IPS DF 6.9 (cell line): Measurements from ENCODE around the gene CEP72.
A peak's percentile ranks its signal among the peaks of the same experiment; 100 is the strongest.
"Not testable (repeated sequence)": the region's sequence is repeated elsewhere in the genome, so short reads cannot be mapped to it uniquely, and the experiment has no call there.

Experiments
- DNase-seq: peaks from one replicate; pipeline ENCODE4 v3.0.0-alpha.2; 2013; ENCODE audit warnings: low read depth, low spot score
- H3K27ac ChIP-seq: one replicate; pipeline ENCODE4 v1.5.1; 2013; ENCODE audit warnings: low read length, control low read depth
- H3K27me3 ChIP-seq: 2 replicates; pipeline ENCODE4 v1.6.1; 2013; ENCODE audit warnings: mild to moderate bottlenecking, low read length; ENCODE audit not compliant: control insufficient read depth, insufficient read depth
- H3K36me3 ChIP-seq: 2 replicates; pipeline ENCODE4 v1.6.1; 2013; ENCODE audit warnings: low read length; ENCODE audit not compliant: control insufficient read depth, insufficient read depth
- H3K4me1 ChIP-seq: 2 replicates; pipeline ENCODE4 v1.6.1; 2013; ENCODE audit warnings: low read length; ENCODE audit not compliant: control insufficient read depth, insufficient read depth
- H3K4me3 ChIP-seq: 2 replicates; pipeline ENCODE4 v1.5.1; 2013; ENCODE audit warnings: mild to moderate bottlenecking, low read length
- H3K9me3 ChIP-seq: 2 replicates; pipeline ENCODE4 v1.6.1; 2013; ENCODE audit warnings: low read length, inconsistent platforms; ENCODE audit not compliant: control insufficient read depth, insufficient read depth
- WGBS: extraction: QIAGEN DNeasy Blood & Tissue Kit; methylation state at CpG from one replicate; pipeline ENCODE4 v1.1.7; 2013; ENCODE audit warnings: mixed read lengths, missing lambda C conversion rate; ENCODE audit not compliant: insufficient read length, insufficient coverage; 5-methylcytosine and 5-hydroxymethylcytosine counted together

The CEP72 gene

DNA sequence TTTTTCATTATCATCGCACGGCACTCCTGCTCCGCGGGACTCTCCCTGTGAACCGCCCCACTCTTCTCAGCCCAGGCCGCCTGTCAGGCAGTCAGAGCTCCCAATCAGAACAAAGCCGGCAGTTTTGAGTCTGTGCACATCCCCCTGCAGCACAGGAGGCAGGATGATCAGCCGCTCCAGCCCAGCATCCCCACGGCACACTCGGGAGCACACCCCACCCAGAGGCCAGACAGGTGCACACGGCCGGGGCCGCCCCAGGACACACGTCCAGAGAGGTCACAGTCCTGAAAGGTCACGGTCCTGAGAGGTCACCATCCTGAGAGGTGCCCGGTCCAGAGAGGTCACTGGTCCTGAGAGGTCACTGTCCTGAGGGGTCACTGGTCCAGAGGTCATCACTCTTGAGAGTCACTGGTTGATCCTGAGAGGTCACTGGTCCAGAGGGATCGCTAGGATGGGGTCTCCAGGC, 72.6 kb downstream of the CEP72 start:
- DNase-seq: no peak
- no peaks in the 10 kb centered on the region for H3K4me1 ChIP-seq
- no peaks in the 10 kb centered on the region for H3K9me3 ChIP-seq
- no peaks in the 10 kb centered on the region for H3K36me3 ChIP-seq
- H3K4me3 ChIP-seq: no peak overlapping the region
- no CpG with 5 or more reads among the region's 17 CpGs for WGBS
- no peaks in the 10 kb centered on the region for H3K27me3 ChIP-seq
- H3K27ac ChIP-seq: no peak overlapping the region

DNA sequence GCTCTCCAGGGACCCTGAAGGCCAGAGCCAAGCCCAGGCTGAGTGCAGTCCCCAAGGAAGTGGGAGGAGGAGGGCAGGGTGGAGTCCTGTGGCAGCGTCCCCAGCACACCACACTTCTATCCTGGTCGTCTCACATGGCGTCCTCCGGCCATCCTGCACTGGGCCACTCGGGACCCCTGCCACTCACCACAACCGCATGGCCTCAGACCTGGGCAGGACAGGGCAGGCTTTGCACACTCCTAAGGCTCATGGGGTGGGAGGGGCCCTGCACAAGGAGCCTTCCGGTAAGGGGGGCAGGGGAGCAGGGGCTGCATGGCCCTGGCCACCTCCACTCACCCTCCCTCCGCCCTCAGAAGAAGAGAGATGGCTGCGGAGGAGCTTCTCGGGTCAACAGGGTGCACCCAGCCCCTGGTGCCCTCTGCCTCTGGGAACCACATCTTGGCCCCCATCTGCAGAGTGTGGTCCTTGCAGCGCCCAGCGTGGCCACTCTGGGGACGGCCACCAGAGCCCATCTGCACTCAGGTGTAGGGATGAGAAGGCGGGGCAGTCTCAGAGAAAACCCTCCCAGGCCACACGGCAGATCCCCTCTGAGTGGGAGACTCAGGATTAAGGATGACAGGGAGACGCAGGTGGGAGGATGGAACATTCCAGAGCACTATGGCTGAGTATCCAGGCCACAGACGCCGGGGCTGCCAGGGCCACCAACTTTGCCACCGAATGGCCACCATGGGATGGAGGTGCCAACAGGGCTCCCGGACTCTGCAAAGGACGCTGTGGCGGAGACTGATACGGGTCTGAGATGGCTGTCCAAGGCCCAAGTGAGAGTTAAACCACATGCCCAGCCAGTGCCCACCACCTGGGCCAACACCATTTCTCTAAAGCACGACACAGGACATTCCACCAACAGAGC, 73.4 kb downstream of the CEP72 start:
- Histone ChIP-seq H3K4me1 (no peaks in the 10 kb centered on the region), H3K9me3 (no peaks in the 10 kb centered on the region), H3K4me3 (no peak overlapping the region), H3K36me3 (no peaks in the 10 kb centered on the region), H3K27me3 (no peaks in the 10 kb centered on the region), H3K27ac (no peak overlapping the region)
- no CpG with 5 or more reads among the region's 24 CpGs for WGBS
- no peak for DNase-seq

DNA sequence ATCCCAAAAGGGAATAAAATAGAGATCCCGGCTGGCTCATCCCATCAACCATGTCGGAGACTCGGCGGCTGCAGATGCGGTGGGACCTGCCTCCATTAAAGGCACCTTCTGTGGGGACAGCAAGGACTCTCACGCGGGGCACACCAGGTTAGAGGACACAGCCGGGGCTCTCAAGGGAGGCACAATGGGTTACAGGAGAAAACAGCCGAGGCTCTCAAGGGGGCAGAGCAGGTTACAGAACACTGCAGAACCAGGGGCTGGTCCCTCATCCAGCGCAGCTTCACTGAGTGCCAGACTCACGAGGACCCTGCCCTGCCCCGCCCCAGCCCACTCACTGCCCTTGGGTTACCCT, 74.0 kb downstream of the CEP72 start:
- not testable (repeated sequence) for H3K27me3 ChIP-seq, H3K27ac ChIP-seq, DNase-seq, H3K4me1 ChIP-seq, H3K9me3 ChIP-seq, H3K4me3 ChIP-seq, H3K36me3 ChIP-seq
- no CpG with 5 or more reads among the region's 12 CpGs for WGBS

DNA sequence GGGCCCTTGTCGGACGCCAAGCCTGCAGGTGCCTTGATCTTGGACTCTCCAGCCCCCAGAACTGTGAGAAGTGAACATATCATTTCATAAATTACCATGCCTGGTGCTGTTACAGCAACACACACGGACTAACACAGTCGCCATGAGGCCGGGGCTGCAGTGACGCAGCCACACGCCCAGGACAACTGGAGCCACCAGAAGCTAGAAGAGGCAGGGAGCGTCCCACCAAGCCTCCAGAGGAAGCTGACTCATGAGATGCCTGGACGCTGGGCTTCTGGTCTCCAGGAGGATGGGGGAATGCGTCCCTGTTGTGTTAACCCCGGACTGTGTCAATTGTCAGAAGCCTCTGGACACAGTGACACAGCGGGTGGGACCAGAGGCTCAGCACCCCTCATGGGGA, 74.8 kb downstream of the CEP72 start:
- H3K36me3 ChIP-seq, H3K9me3 ChIP-seq, H3K4me1 ChIP-seq, H3K27me3 ChIP-seq, DNase-seq, H3K27ac ChIP-seq, H3K4me3 ChIP-seq: not testable (repeated sequence)
- no CpG with 5 or more reads among the region's 12 CpGs for whole genome bisulfite sequencing

DNA sequence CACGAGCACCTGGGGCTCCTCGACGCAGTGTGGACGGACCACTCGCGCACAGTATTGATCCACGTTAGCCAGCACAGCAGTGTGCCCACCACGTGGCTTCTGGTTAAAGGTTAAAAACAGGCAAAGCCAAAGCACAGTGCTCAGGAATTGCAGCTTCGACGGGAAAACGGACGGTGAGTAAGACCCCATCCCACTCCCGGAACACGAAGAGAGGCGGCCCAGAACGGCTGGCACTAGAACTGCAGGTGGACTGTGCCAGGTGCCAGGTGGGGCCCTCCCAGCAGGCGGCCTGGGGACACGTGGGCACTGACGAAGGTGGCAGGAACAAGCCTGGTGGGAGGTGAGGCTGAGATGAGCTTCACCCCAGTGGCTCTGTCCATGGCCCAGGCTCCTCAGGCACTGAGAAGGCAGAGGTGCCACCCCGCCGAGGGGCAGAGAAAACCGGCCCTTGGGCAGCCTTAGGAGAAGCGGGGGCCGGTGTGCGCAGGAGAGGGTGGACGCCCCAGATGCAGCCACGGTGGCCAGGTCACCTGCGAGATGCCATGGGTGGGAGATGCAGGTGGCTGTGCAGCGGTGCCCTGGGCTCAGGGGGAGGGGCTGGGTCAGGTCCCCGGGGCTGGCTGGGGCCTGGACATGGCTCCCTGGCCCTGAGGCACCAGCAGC, 76.3 kb downstream of the CEP72 start:
- WGBS: no CpG with 5 or more reads among the region's 30 CpGs
- DNase-seq, H3K27me3 ChIP-seq, H3K4me1 ChIP-seq, H3K4me3 ChIP-seq, H3K27ac ChIP-seq, H3K9me3 ChIP-seq, H3K36me3 ChIP-seq: not testable (repeated sequence)

DNA sequence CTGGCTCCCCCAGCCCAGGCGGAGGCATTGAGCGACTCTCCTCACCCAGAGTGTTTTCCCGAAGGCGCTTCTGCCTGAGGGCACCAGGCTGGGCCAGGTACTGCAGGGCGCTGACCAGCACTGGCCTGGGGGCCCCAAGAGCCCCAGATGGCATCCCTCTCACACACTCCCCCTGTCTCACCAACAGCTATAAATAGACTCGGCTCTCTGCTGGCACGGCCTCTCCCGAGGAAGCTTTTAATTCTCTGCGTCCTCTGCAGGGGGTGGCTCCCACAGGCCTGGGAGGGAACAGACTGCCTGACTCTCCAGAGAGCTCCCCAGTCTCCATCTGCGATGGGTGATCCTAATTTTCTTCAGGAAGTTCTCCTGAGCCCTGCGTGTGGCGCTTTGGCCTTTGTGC, 78.2 kb downstream of the CEP72 start:
- H3K27ac ChIP-seq, H3K27me3 ChIP-seq, H3K36me3 ChIP-seq, H3K4me1 ChIP-seq, H3K4me3 ChIP-seq, H3K9me3 ChIP-seq, DNase-seq: not testable (repeated sequence)
- WGBS: no CpG with 5 or more reads among the region's 12 CpGs

DNA sequence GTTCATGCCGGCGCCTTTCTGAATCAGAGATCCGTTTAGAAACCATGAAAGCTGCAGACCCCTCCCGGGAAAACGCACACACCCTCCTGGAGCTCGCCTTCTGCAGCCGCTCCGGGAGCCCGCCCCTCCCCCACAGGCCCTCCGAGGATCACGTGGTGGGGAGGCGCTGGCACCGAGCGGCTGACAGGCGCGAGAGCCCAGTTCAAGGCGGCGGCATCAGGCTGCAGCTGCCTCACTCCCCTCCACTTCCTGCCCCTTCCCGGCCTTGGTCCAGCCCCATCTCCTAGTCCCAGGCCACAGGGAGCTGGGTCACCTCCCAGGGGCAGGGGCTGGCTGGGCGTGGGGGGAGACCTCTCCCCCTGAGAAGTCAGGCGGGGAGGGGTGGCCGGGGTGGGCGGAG, 78.9 kb downstream of the CEP72 start:
- not testable (repeated sequence) for H3K9me3 ChIP-seq

DNA sequence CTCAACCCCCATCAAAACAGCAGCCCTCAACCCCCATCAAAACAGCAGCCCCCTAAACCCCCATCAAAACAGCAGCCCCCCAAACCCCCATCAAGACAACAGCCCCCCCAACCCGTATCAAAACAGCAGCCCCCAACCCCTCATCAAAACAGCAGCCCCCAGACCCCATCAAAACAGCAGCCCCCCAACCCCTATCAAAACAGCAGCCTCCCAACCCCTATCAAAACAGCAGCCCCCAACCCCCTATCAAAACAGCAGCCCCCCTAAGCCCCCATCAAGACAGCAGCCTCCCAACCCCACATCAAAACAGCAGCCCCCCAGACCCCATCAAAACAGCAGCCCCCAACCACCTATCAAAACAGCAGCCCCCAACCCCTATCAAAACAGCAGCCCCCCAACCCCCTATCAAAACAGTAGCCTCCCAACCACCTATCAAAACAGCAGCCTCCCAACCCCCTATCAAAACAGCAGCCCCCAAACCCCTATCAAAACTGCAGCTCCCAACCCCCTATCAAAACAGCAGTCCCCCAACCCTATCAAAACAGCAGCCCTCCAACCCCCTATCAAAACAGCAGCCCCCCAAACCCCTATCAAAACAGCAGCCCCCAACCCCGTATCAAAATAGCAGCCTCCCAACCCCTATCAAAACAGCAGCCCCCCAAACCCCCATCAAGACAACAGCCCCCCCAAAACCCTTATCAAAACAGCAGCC, 79.8 kb downstream of the CEP72 start:
- WGBS: no CpG with 5 or more reads among the region's 2 CpGs
- peaks cover 2% of the 10 kb centered on the region; the same call in 1 of the 2 replicates for H3K27me3 ChIP-seq
- no peaks in the 10 kb centered on the region for H3K9me3 ChIP-seq
- no peak for DNase-seq
- no peaks in the 10 kb centered on the region for H3K36me3 ChIP-seq
- H3K4me1 ChIP-seq: no peaks in the 10 kb centered on the region
- no peak overlapping the region for H3K4me3 ChIP-seq
- no peak overlapping the region for H3K27ac ChIP-seq

More for the DNA sequence above, 78.9 kb downstream of the CEP72 start:
- H3K4me1 ChIP-seq, H3K4me3 ChIP-seq, H3K27me3 ChIP-seq, H3K27ac ChIP-seq, H3K36me3 ChIP-seq, DNase-seq: not testable (repeated sequence)
- no CpG with 5 or more reads among the region's 23 CpGs for WGBS

DNA sequence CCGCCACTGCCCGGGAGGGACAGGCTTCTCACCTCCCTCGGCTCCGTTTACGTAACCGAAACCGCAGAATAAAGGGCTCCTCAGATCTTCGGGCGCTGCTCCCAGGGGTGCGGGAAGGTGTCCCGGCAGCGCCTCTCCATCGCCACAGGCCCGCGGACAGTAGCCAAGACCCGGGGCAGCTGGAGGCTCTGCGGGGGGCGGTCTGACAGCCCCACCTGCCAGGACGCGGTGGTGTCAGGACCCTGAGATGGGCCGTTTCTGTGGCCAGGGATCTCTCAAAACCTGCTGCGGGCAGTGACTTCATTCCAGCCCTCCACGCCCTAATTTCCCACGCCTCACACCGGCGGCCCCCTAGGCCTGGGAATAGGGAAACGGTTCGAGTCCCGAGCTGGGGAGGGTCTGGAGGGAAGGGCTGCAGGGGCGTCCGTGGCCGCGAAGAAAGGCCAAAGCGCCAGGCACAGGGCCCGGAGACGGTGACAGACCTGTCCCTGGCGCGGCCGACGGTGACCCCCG, 80.4 kb downstream of the CEP72 start:
- not testable (repeated sequence) for DNase-seq, H3K4me1 ChIP-seq, H3K9me3 ChIP-seq, H3K27ac ChIP-seq, H3K36me3 ChIP-seq, H3K27me3 ChIP-seq
- no CpG with 5 or more reads among the region's 41 CpGs for WGBS
- peak overlapping the region; percentile 24; the same call in 1 of the 2 replicates for H3K4me3 ChIP-seq

DNA sequence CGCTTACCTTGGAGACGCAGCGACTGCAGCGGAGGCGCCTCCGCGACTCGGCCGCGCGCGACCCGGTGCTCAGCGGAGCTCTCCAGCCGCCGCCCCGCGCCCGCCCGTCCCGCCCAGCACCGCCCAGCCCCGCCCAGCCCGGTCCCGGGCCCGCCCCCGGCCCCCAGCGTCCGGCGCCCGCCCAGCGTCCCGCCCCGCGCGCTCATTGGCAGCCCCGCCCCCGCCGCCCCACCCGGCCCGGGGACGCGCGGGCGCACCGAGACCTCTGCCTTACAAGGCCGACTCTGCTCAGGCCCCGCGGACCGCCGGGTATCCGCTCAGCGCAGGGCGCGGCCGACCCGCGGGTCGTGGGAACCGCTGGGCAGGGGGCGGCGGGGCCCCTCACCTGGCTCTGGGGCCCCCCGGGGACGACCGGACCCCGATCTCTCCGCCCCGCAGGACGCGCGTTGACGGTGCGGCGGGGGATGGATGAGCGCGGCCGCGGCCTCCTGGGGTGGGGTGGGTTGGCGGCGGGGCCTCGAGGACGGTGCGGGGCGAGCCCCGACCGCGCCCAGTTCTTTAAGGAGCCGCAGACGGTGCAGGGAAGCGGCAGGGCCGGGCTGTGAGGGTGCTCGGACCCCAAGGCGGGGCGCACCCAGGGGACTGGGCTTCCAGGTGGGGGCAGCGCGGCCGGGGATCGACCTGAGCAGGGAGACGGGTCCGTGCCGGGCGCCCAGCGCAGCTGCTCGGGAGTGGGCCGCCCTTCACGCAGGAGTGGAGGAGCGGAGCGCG, 81.3 kb downstream of the CEP72 start, which contains the start of gene TPPP:
Gene TPPP (minus strand): TSS at position 82 of the 771 bp plus-strand sequence. CDS start 15,292 bp downstream, outside the sequence.
- DNase-seq, H3K27ac ChIP-seq: not testable (repeated sequence)

More for the DNA sequence above, 81.3 kb downstream of the CEP72 start, which contains the start of gene TPPP:
- no CpG with 5 or more reads among the region's 109 CpGs for WGBS
- H3K4me1 ChIP-seq, H3K36me3 ChIP-seq, H3K27me3 ChIP-seq, H3K9me3 ChIP-seq: not testable (repeated sequence)
- peak within 1 kb of the TSS; percentile 63; the same call in 1 of the 2 replicates for H3K4me3 ChIP-seq
